SIG-M5 (cell line): ENCODE measurements around the gene NHEJ1.

Experiments used
- DNase-seq: peaks from one replicate; lab custom pipeline; 2025; lab: John Stamatoyannopoulos, UW

NHEJ1 gene

GRCh38 chr2:219058541-219059374 lies 101.9 kb downstream of the NHEJ1 start:
- no peak for DNase-seq

- no peak for DNase-seq
Measured at GRCh38 chr2:219057709-219058540, 102.7 kb downstream of the NHEJ1 start.

- no peak for DNase-seq
Measured at GRCh38 chr2:219056896-219057708, 103.5 kb downstream of the NHEJ1 start.

GRCh38 chr2:219056176-219056895 lies 104.3 kb downstream of the NHEJ1 start:
- no peak for DNase-seq

- DNase-seq: no peak
Measured at GRCh38 chr2:219054956-219055903, 105.4 kb downstream of the NHEJ1 start.

- no peak for DNase-seq
Measured at GRCh38 chr2:219049282-219049681, 111.3 kb downstream of the NHEJ1 start.

GRCh38 chr2:219045937-219046550 lies 114.6 kb downstream of the NHEJ1 start:
- DNase-seq: no peak

- no peak for DNase-seq
Measured at GRCh38 chr2:219042750-219043149, 117.9 kb downstream of the NHEJ1 start.

GRCh38 chr2:219042157-219042556 lies 118.5 kb downstream of the NHEJ1 start:
- DNase-seq: no peak

- no peak for DNase-seq
Measured at GRCh38 chr2:219041252-219041651, 119.4 kb downstream of the NHEJ1 start, which contains the start of gene CFAP65. Gene CFAP65 (minus strand): TSS chr2:219041516. CDS start chr2:219039048, 2,468 bp downstream.

- DNase-seq: no peak
Measured at GRCh38 chr2:219038600-219038999, 122.0 kb downstream of the NHEJ1 start.

- no peak for DNase-seq
Measured at GRCh38 chr2:219037783-219038499, 122.7 kb downstream of the NHEJ1 start.

- DNase-seq: no peak
Measured at GRCh38 chr2:219035942-219036341, 124.7 kb downstream of the NHEJ1 start.

- no peak for DNase-seq
Measured at GRCh38 chr2:219034823-219035222, 125.8 kb downstream of the NHEJ1 start.

- DNase-seq: no peak
Measured at GRCh38 chr2:219032051-219032745, 128.4 kb downstream of the NHEJ1 start.

GRCh38 chr2:219031005-219031738 lies 129.4 kb downstream of the NHEJ1 start:
- DNase-seq: no peak

GRCh38 chr2:219030177-219030940 lies 130.3 kb downstream of the NHEJ1 start:
- no peak for DNase-seq
